Uterus (tissue), 4 donors: Measurements from ENCODE around the gene ADIPOQ. TPM values are rescaled to one million over a fixed set of nuclear protein-coding genes. Genes with fewer than 3 reads are reported as not detected.
"Not testable (repeated sequence)": the region's sequence is repeated elsewhere in the genome, so short reads cannot be mapped to it uniquely, and the experiment has no call there.

Source experiments
- DNase-seq, 2 donors: peaks; one replicate each; pipeline ENCODE4 v3.0.0-alpha.2; 2019 to 2020
- H3K27ac ChIP-seq, 2 donors: fragments of 200-600 bp; sonication (generic); 1 replicate in 1 of 2; 2 replicates in 1 of 2; pipeline ENCODE4 v1.5.1; 2016 to 2018
- H3K27me3 ChIP-seq, 2 donors: fragments of 200-600 bp; sonication (generic); one replicate each; pipeline ENCODE4 v1.5.1; 2018 to 2019; ENCODE audit warnings: control low read depth in 1 of 2
- H3K36me3 ChIP-seq, 2 donors: fragments of 200-600 bp; sonication (generic); one replicate each; pipeline ENCODE4 v1.5.1; 2019; ENCODE audit warnings: control low read depth in 1 of 2
- H3K4me1 ChIP-seq, 2 donors: fragments of 200-600 bp; sonication (generic); one replicate each; pipeline ENCODE4 v1.5.1; 2018 to 2019; ENCODE audit warnings: control low read depth in 1 of 2
- H3K4me3 ChIP-seq, 2 donors: fragments of 200-600 bp; sonication (generic); 1 replicate in 1 of 2; 2 replicates in 1 of 2; pipeline ENCODE4 v1.5.1; 2018 to 2019; ENCODE audit warnings: mild to moderate bottlenecking in 1 of 2
- H3K9me3 ChIP-seq, 2 donors: fragments of 200-600 bp; sonication (generic); one replicate each; pipeline ENCODE4 v1.5.1; 2019; ENCODE audit warnings: control low read depth in 1 of 2
- CTCF ChIP-seq, 4 experiments: fragments of 200-600 bp in 2 of 4; fragments of 450-650 bp in 2 of 4; sonication (generic) in 2 of 4; IDR thresholded peaks; one replicate each; pipeline ENCODE4 v1.5.1; 2016 to 2019; ENCODE audit warnings: antibody characterized with exemption in 4 of 4, mild to moderate bottlenecking in 2 of 4, moderate library complexity in 1 of 4
- POLR2A ChIP-seq, 2 donors: fragments of 450-650 bp; IDR thresholded peaks; one replicate each; pipeline ENCODE4 v1.6.1; 2016; ENCODE audit warnings: antibody characterized with exemption in 2 of 2, mild to moderate bottlenecking in 1 of 2, moderate library complexity in 1 of 2
- intact Hi-C: fragments of 100-400 bp; cut with DNase I; formaldehyde crosslinking; loops from one replicate; pipeline ENCODE4 v1.15.1; 2023; ENCODE audit warnings: low total_unique reads
- total RNA-seq, 4 donors: library from RNA; depleted of rRNA in 3 of 4; stranded (reverse); fragments of >200 nt in 3 of 4; gene quantifications; one replicate each; pipeline versions ENCODE4 v1.1.0 to v1.2.4, GENCODE V29; 2014 to 2023
- donor health status: DM: yes; HTN: yes; CAD: no.

Gene ADIPOQ
- total RNA-seq, 4 donors from 2014 or later: not detected

DNA sequence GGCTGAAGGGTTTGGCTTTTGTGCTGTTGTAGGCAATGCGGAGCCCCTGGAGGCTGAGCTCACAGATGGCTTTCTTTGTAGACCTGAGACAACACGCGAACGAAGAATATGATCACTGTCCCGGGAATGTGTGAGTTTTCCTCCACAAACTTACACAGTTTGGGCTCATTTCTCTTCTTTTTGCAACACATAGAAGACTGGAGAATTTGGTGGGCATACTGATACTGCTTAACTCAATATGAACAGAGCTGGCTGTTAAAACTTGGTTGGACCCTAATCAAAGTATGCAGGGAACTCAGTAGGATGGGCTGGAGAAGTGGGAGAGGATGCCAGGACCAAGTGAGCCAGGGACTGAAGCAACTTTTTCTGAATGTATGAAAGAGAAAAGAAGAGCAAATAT, 24.0 kb upstream of the ADIPOQ start:
- Histone ChIP-seq H3K9me3 (no peaks in the 10 kb centered on the region), H3K27me3 (no peaks in the 10 kb centered on the region), H3K36me3 (no peaks in the 10 kb centered on the region), H3K4me3 (no peak overlapping the region), H3K27ac (no peak overlapping the region), H3K4me1 (no peaks in the 10 kb centered on the region)
- intact Hi-C loops: no loop called here
- no peak for DNase-seq
- TF ChIP-seq POLR2A (IDR thresholded peaks at IDR 0.05) (no peak), CTCF (IDR thresholded peaks at IDR 0.05) (no peak)

DNA sequence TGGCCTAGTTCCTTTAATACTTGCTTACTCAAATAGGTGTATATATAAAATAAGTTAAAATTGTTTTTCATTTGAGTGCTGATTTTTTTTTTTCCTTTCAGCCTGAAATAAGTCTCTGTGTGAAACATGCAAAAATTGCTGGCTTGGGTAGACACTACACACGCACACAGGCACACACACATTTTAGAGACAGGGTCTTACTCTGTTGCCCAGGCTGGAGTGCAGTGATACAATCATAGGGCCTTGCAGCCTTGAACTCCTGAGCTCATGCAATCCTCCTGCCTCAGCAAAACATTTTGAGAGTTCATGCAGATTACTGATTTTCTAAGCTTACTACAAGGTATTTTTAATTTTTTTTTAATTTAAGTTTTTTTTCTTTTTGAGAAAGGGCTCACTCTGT, 23.6 kb upstream of the ADIPOQ start:
- Histone ChIP-seq H3K27me3 (no peaks in the 10 kb centered on the region), H3K4me3 (no peak overlapping the region), H3K36me3 (no peaks in the 10 kb centered on the region), H3K9me3 (no peaks in the 10 kb centered on the region), H3K27ac (no peak overlapping the region), H3K4me1 (no peaks in the 10 kb centered on the region)
- no peak for TF ChIP-seq CTCF (IDR thresholded peaks at IDR 0.05)
- no peak for TF ChIP-seq POLR2A (IDR thresholded peaks at IDR 0.05)
- no peak for DNase-seq
- intact Hi-C loops: no loop called here

- Histone ChIP-seq H3K27ac (no peak overlapping the region), H3K9me3 (no peaks in the 10 kb centered on the region), H3K36me3 (no peaks in the 10 kb centered on the region), H3K4me1 (peaks cover 0 to 7% of the 10 kb centered on the region in 2 donors), H3K27me3 (no peaks in the 10 kb centered on the region), H3K4me3 (no peak overlapping the region)
- TF ChIP-seq CTCF (IDR thresholded peaks at IDR 0.05): peak; percentile 43 to 46 (median 44)
- TF ChIP-seq POLR2A (IDR thresholded peaks at IDR 0.05): no peak
- DNase-seq: no peak
- intact Hi-C loops: no loop called here
These were observed 20.8 kb upstream of the ADIPOQ start for GRCh38 chr3:186821429-186822387.

- H3K36me3 ChIP-seq, H3K4me3 ChIP-seq, H3K9me3 ChIP-seq, H3K27ac ChIP-seq, H3K27me3 ChIP-seq, H3K4me1 ChIP-seq, DNase-seq, intact Hi-C loops: not testable (repeated sequence)
These were observed 20.1 kb upstream of the ADIPOQ start for GRCh38 chr3:186822388-186822759.

DNA sequence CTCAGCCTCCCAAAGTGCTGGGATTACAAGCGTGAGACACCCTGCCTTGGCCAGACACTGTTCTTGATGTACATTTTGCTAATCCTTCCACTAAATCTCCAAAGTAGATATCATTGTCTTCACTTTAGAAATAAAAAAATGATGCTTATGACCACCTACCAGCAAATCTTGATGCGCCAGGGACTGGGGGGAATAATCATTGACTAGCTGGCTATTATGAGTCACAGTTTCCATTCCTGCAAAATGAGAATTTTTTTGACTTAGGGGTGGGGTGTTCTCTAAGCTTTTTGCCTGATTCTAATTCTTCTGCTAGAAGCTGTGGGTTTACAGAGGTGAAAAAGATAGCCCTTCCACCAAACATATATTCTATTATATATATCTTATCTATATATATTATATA, 19.1 kb upstream of the ADIPOQ start:
- TF ChIP-seq CTCF (IDR thresholded peaks at IDR 0.05) (no peak), POLR2A (IDR thresholded peaks at IDR 0.05) (no peak)
- intact Hi-C loops: no loop called here

More for the DNA sequence above, 19.1 kb upstream of the ADIPOQ start:
- H3K4me3 ChIP-seq: no peak overlapping the region
- peaks cover 0 to 8% of the 10 kb centered on the region in 2 donors for H3K27me3 ChIP-seq
- H3K9me3 ChIP-seq: no peaks in the 10 kb centered on the region
- DNase-seq: no peak
- no peak overlapping the region for H3K27ac ChIP-seq
- H3K36me3 ChIP-seq: no peaks in the 10 kb centered on the region
- peaks cover 0 to 7% of the 10 kb centered on the region in 2 donors for H3K4me1 ChIP-seq
